ENCODE results near the gene DIP2A.
"Not testable (repeated sequence)": the region's sequence is repeated elsewhere in the genome, so short reads cannot be mapped to it uniquely, and the experiment has no call there.

Gene DIP2A

GRCh38 chr21:46456750-46457149 lies 1.9 kb upstream of the DIP2A start:
- no peaks in the 10 kb centered on the region for H3K36me3 ChIP-seq (ENCODE audit: control insufficient read depth, insufficient read depth, low read length)
- H3K9ac ChIP-seq (ENCODE audit: low read length) = no peak overlapping the region
- H3K9me3 ChIP-seq (ENCODE audit: control insufficient read depth, low read length) = no peaks in the 10 kb centered on the region
- peaks cover 14% of the 10 kb centered on the region for H3K4me1 ChIP-seq (ENCODE audit: control insufficient read depth, insufficient read depth, low read length)
- H3K27me3 ChIP-seq (ENCODE audit: control insufficient read depth, insufficient read depth, low read length) = no peaks in the 10 kb centered on the region
- no peak overlapping the region for H3K4me3 ChIP-seq (ENCODE audit: low read length)

- peaks cover 14% of the 10 kb centered on the region for H3K4me1 ChIP-seq (ENCODE audit: control insufficient read depth, insufficient read depth, low read length)
- H3K4me3 ChIP-seq (ENCODE audit: low read length) = peak overlapping the region; percentile 77
- peak overlapping the region; percentile 81 for H3K9ac ChIP-seq (ENCODE audit: low read length)
- H3K27me3 ChIP-seq (ENCODE audit: control insufficient read depth, insufficient read depth, low read length) = no peaks in the 10 kb centered on the region
- H3K9me3 ChIP-seq (ENCODE audit: control insufficient read depth, low read length) = no peaks in the 10 kb centered on the region
- no peaks in the 10 kb centered on the region for H3K36me3 ChIP-seq (ENCODE audit: control insufficient read depth, insufficient read depth, low read length)
Measured at GRCh38 chr21:46457801-46458314, 833 bp upstream of the DIP2A start.

- Histone ChIP-seq H3K27me3 (ENCODE audit: control insufficient read depth, insufficient read depth, low read length) (no peaks in the 10 kb centered on the region), H3K4me1 (ENCODE audit: control insufficient read depth, insufficient read depth, low read length) (peaks cover 14% of the 10 kb centered on the region), H3K36me3 (ENCODE audit: control insufficient read depth, insufficient read depth, low read length) (no peaks in the 10 kb centered on the region), H3K9ac (ENCODE audit: low read length) (peak overlapping the region; percentile 74), H3K9me3 (ENCODE audit: control insufficient read depth, low read length) (no peaks in the 10 kb centered on the region), H3K4me3 (ENCODE audit: low read length) (no peak overlapping the region)
Measured at GRCh38 chr21:46459024-46459355, 299 bp downstream of the DIP2A start.

- Histone ChIP-seq H3K36me3 (ENCODE audit: control insufficient read depth, insufficient read depth, low read length) (no peaks in the 10 kb centered on the region), H3K27me3 (ENCODE audit: control insufficient read depth, insufficient read depth, low read length) (no peaks in the 10 kb centered on the region), H3K9me3 (ENCODE audit: control insufficient read depth, low read length) (no peaks in the 10 kb centered on the region), H3K4me1 (ENCODE audit: control insufficient read depth, insufficient read depth, low read length) (peaks cover 14% of the 10 kb centered on the region), H3K4me3 (ENCODE audit: low read length) (peak overlapping the region; percentile 66), H3K9ac (ENCODE audit: low read length) (peak overlapping the region; percentile 75)
Measured at GRCh38 chr21:46459356-46460112, 843 bp downstream of the DIP2A start.

DNA sequence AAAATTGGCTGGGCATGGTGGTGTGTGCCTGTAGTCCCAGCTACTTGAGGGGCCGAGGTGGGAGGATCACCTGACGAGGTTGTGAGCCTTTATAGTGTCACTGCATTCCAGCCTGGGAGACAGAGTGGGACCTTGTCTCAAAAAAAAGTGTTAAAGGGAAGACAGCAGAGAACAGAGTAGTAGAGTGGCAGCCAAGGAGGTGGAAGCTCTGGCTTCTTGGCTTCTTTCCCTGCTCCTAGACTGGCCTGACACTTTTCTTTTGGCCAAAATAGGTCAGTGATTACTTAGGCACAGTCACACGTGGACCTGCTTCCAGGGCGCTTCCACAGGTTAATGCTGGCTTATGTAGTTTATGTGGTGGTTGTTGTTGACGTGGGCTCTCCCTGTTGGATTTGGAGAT lies 3.2 kb downstream of the DIP2A start:
- Histone ChIP-seq H3K36me3 (ENCODE audit: control insufficient read depth, insufficient read depth, low read length) (no peaks in the 10 kb centered on the region), H3K4me1 (ENCODE audit: control insufficient read depth, insufficient read depth, low read length) (peaks cover 14% of the 10 kb centered on the region), H3K9ac (ENCODE audit: low read length) (no peak overlapping the region), H3K4me3 (ENCODE audit: low read length) (no peak overlapping the region), H3K27me3 (ENCODE audit: control insufficient read depth, insufficient read depth, low read length) (no peaks in the 10 kb centered on the region), H3K9me3 (ENCODE audit: control insufficient read depth, low read length) (no peaks in the 10 kb centered on the region)

DNA sequence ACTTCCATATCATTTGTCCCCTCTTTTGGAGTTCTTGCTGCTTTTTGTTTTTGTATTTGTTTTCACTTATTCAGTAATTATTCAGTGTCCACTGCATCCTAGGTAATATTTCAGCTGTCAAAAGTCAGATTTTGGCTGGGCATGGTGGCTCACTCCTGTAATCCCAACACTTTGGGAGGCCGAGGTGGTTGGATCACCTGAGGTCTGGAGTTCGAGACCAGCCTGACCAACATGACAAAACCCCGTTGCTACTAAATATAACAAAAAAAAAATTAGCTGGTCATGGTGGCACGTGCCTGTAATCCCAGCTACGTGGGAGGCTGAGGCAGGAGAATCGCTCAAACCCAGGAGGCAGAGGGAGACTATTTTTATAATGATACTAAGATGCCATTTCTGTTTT lies 6.5 kb downstream of the DIP2A start:
- H3K36me3 ChIP-seq (ENCODE audit: control insufficient read depth, insufficient read depth, low read length); H3K9me3 ChIP-seq (ENCODE audit: control insufficient read depth, low read length); H3K4me3 ChIP-seq (ENCODE audit: low read length); H3K27me3 ChIP-seq (ENCODE audit: control insufficient read depth, insufficient read depth, low read length); H3K4me1 ChIP-seq (ENCODE audit: control insufficient read depth, insufficient read depth, low read length); H3K9ac ChIP-seq (ENCODE audit: low read length): not testable (repeated sequence)

GRCh38 chr21:46465651-46466050 lies 7.0 kb downstream of the DIP2A start:
- Histone ChIP-seq H3K36me3 (ENCODE audit: control insufficient read depth, insufficient read depth, low read length) (no peaks in the 10 kb centered on the region), H3K4me1 (ENCODE audit: control insufficient read depth, insufficient read depth, low read length) (no peaks in the 10 kb centered on the region), H3K27me3 (ENCODE audit: control insufficient read depth, insufficient read depth, low read length) (no peaks in the 10 kb centered on the region), H3K4me3 (ENCODE audit: low read length) (no peak overlapping the region), H3K9ac (ENCODE audit: low read length) (no peak overlapping the region), H3K9me3 (ENCODE audit: control insufficient read depth, low read length) (no peaks in the 10 kb centered on the region)

DNA sequence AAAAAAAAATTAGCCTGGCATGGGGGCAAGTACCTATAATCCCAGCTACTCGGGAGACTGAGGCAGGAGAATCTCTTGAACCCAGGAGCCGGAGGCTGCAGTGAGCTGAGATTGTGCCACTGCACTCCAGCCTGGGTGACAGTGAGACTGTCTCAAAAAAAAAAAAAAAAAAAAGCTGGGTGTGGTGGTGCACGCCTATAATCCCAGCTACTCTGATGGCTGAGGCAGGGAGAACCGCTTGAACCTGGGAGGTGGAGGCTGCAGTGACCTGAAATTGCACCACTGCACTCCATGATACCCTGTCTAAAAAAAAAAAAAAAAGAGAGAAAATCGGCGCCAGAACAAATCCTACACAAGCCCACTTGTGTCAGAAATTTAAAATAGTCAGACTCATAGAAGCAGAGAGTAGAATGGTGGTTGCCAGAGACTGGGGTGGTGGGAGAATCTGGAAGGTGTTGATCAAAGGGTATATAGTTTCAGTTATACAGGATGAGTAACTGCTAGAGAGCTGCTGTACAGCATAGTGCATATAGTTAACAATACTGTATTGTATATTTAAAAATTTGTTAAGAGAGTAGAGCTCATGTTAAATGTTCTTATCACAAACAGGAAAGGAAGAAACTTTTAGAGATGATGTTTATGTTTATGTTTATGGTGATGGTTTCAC lies 9.6 kb downstream of the DIP2A start:
- Histone ChIP-seq H3K4me3 (ENCODE audit: low read length) (no peak overlapping the region), H3K27me3 (ENCODE audit: control insufficient read depth, insufficient read depth, low read length) (no peaks in the 10 kb centered on the region), H3K36me3 (ENCODE audit: control insufficient read depth, insufficient read depth, low read length) (no peaks in the 10 kb centered on the region), H3K9me3 (ENCODE audit: control insufficient read depth, low read length) (no peaks in the 10 kb centered on the region), H3K4me1 (ENCODE audit: control insufficient read depth, insufficient read depth, low read length) (peaks cover 7% of the 10 kb centered on the region), H3K9ac (ENCODE audit: low read length) (no peak overlapping the region)

DNA sequence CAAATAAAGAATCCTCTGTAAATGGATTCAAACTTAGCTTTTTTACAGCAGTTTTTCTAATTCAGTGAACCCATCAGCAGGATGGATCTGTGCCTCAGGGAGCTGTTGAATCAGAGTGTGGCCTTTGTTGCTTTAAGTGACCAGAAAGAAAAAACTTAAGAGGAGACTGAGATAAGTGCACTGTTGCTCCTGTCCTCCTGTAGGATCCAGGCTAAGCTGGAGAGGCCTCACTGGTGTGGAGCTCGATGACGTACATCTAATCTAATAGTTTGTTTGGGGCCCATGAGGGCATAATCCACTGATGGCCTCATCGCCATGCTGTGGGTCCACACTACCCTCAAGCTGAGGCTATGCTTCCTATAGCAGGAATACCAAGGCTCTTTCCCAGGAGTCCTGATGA lies 10.6 kb downstream of the DIP2A start:
- no peak overlapping the region for H3K4me3 ChIP-seq (ENCODE audit: low read length)
- peaks cover 7% of the 10 kb centered on the region for H3K4me1 ChIP-seq (ENCODE audit: control insufficient read depth, insufficient read depth, low read length)
- no peaks in the 10 kb centered on the region for H3K27me3 ChIP-seq (ENCODE audit: control insufficient read depth, insufficient read depth, low read length)
- H3K9ac ChIP-seq (ENCODE audit: low read length) = no peak overlapping the region
- H3K36me3 ChIP-seq (ENCODE audit: control insufficient read depth, insufficient read depth, low read length) = no peaks in the 10 kb centered on the region
- no peaks in the 10 kb centered on the region for H3K9me3 ChIP-seq (ENCODE audit: control insufficient read depth, low read length)

GRCh38 chr21:46471514-46471913 lies 12.8 kb downstream of the DIP2A start:
- peaks cover 7% of the 10 kb centered on the region for H3K4me1 ChIP-seq (ENCODE audit: control insufficient read depth, insufficient read depth, low read length)

GRCh38 chr21:46472246-46472645 lies 13.6 kb downstream of the DIP2A start:
- peaks cover 7% of the 10 kb centered on the region for H3K4me1 ChIP-seq (ENCODE audit: control insufficient read depth, insufficient read depth, low read length)
- H3K9me3 ChIP-seq (ENCODE audit: control insufficient read depth, low read length) = no peaks in the 10 kb centered on the region
- H3K9ac ChIP-seq (ENCODE audit: low read length) = no peak overlapping the region
- H3K4me3 ChIP-seq (ENCODE audit: low read length) = no peak overlapping the region
- no peaks in the 10 kb centered on the region for H3K27me3 ChIP-seq (ENCODE audit: control insufficient read depth, insufficient read depth, low read length)
- H3K36me3 ChIP-seq (ENCODE audit: control insufficient read depth, insufficient read depth, low read length) = no peaks in the 10 kb centered on the region

More at GRCh38 chr21:46471514-46471913, 12.8 kb downstream of the DIP2A start:
- Histone ChIP-seq H3K27me3 (ENCODE audit: control insufficient read depth, insufficient read depth, low read length) (no peaks in the 10 kb centered on the region), H3K4me3 (ENCODE audit: low read length) (no peak overlapping the region), H3K36me3 (ENCODE audit: control insufficient read depth, insufficient read depth, low read length) (no peaks in the 10 kb centered on the region), H3K9me3 (ENCODE audit: control insufficient read depth, low read length) (no peaks in the 10 kb centered on the region), H3K9ac (ENCODE audit: low read length) (no peak overlapping the region)

GRCh38 chr21:46474382-46474781 lies 15.7 kb downstream of the DIP2A start:
- Histone ChIP-seq H3K4me3 (ENCODE audit: low read length) (no peak overlapping the region), H3K9me3 (ENCODE audit: control insufficient read depth, low read length) (no peaks in the 10 kb centered on the region), H3K4me1 (ENCODE audit: control insufficient read depth, insufficient read depth, low read length) (peaks cover 7% of the 10 kb centered on the region), H3K36me3 (ENCODE audit: control insufficient read depth, insufficient read depth, low read length) (no peaks in the 10 kb centered on the region), H3K9ac (ENCODE audit: low read length) (no peak overlapping the region), H3K27me3 (ENCODE audit: control insufficient read depth, insufficient read depth, low read length) (no peaks in the 10 kb centered on the region)

Data from mucosa of stomach (tissue), 1 donor.